Neural crest cell (in vitro differentiated cells): ENCODE results near the gene MEOX2. TPM values are rescaled to one million over a fixed set of nuclear protein-coding genes. Genes with fewer than 3 reads are reported as not detected.
A peak's percentile ranks its signal among the peaks of the same experiment; 100 is the strongest.

Experiments used
- DNase-seq: peaks from one replicate; pipeline ENCODE4 v3.0.0; 2021; ENCODE audit warnings: low read depth, mixed read lengths, low spot score
- H3K27ac Mint-ChIP-seq: one replicate; pipeline ENCODE4 v1.8.0; 2021; ENCODE audit warnings: mild to moderate bottlenecking, mixed read lengths; ENCODE audit not compliant: unreplicated experiment
- H3K27me3 Mint-ChIP-seq: 2 replicates; pipeline ENCODE4 v1.8.0; 2021; ENCODE audit warnings: low read depth, mild to moderate bottlenecking, mixed read lengths
- H3K36me3 Mint-ChIP-seq: 2 replicates; pipeline ENCODE4 v1.8.0; 2021; ENCODE audit warnings: low read depth, mild to moderate bottlenecking, mixed read lengths
- H3K4me1 Mint-ChIP-seq: 2 replicates; pipeline ENCODE4 v1.8.0; 2021; ENCODE audit warnings: mixed read lengths
- H3K4me3 Mint-ChIP-seq: one replicate; pipeline ENCODE4 v1.8.0; 2021; ENCODE audit warnings: mild to moderate bottlenecking, mixed read lengths
- H3K9me3 Mint-ChIP-seq: 2 replicates; pipeline ENCODE4 v1.8.0; 2021; ENCODE audit warnings: mixed read lengths
- CTCF ChIP-seq: fragments of 200-600 bp; sonication (generic); conservative IDR thresholded peaks from 2 replicates; pipeline ENCODE4 v1.5.0; 2021; ENCODE audit warnings: antibody characterized with exemption, mild to moderate bottlenecking
- total RNA-seq: library from RNA; stranded (reverse); gene quantifications from 2 replicates; pipeline ENCODE4 v1.2.1, GENCODE V29; 2021

Gene MEOX2
- total RNA-seq, 1 donor from 2014 or later: 1.4 TPM

- Mint-ChIP-seq H3K4me3 (peak overlapping the region; percentile 35), H3K27me3 (peaks cover 33% of the 10 kb centered on the region), H3K27ac (no peak overlapping the region)
These were observed 6.1 kb upstream of the MEOX2 start for GRCh38 chr7:15692501-15693020.

GRCh38 chr7:15688911-15689310 is 2.4 kb upstream of the MEOX2 start:
- Mint-ChIP-seq H3K36me3 (no peaks in the 10 kb centered on the region), H3K27ac (no peak overlapping the region), H3K4me1 (peaks cover 53% of the 10 kb centered on the region), H3K9me3 (no peaks in the 10 kb centered on the region), H3K27me3 (peaks cover 69% of the 10 kb centered on the region), H3K4me3 (peak overlapping the region; percentile 73)
- no peak for DNase-seq
- TF ChIP-seq CTCF: no peak

More at GRCh38 chr7:15692501-15693020, 6.1 kb upstream of the MEOX2 start:
- Mint-ChIP-seq H3K4me1 (peaks cover 22% of the 10 kb centered on the region), H3K9me3 (no peaks in the 10 kb centered on the region), H3K36me3 (no peaks in the 10 kb centered on the region)
- TF ChIP-seq CTCF: no peak
- DNase-seq: no peak

GRCh38 chr7:15688279-15688626 is 1.8 kb upstream of the MEOX2 start:
- H3K36me3 Mint-ChIP-seq: no peaks in the 10 kb centered on the region
- TF ChIP-seq CTCF: no peak
- peak overlapping the region; percentile 73 for H3K4me3 Mint-ChIP-seq
- peaks cover 76% of the 10 kb centered on the region for H3K27me3 Mint-ChIP-seq
- no peak for DNase-seq
- H3K4me1 Mint-ChIP-seq: peaks cover 50% of the 10 kb centered on the region
- no peak overlapping the region for H3K27ac Mint-ChIP-seq
- no peaks in the 10 kb centered on the region for H3K9me3 Mint-ChIP-seq

- no peak for TF ChIP-seq CTCF
- peak; percentile 10 for DNase-seq
- H3K4me3 Mint-ChIP-seq: peak overlapping the region; percentile 87
- no peak overlapping the region for H3K27ac Mint-ChIP-seq
- H3K36me3 Mint-ChIP-seq: no peaks in the 10 kb centered on the region
- no peaks in the 10 kb centered on the region for H3K9me3 Mint-ChIP-seq
- peaks cover 47% of the 10 kb centered on the region for H3K4me1 Mint-ChIP-seq
- H3K27me3 Mint-ChIP-seq: peaks cover 81% of the 10 kb centered on the region
These were observed 1.2 kb upstream of the MEOX2 start for GRCh38 chr7:15687546-15688278.

- H3K27me3 Mint-ChIP-seq: peaks cover 80% of the 10 kb centered on the region
- H3K36me3 Mint-ChIP-seq: no peaks in the 10 kb centered on the region
- H3K4me3 Mint-ChIP-seq: peak overlapping the region; percentile 87
These were observed 568 bp upstream of the MEOX2 start for GRCh38 chr7:15686957-15687545.

More at GRCh38 chr7:15686957-15687545, 568 bp upstream of the MEOX2 start:
- no peak for TF ChIP-seq CTCF
- H3K4me1 Mint-ChIP-seq: peaks cover 41% of the 10 kb centered on the region
- peak; percentile 2 for DNase-seq
- H3K27ac Mint-ChIP-seq: no peak overlapping the region
- no peaks in the 10 kb centered on the region for H3K9me3 Mint-ChIP-seq
